Smooth muscle cell (in vitro differentiated cells): Measurements from ENCODE around the gene ANK3. TPM values are rescaled to one million over a fixed set of nuclear protein-coding genes. Genes with fewer than 3 reads are reported as not detected.

Experiments used
- DNase-seq: peaks from one replicate; lab custom pipeline; 2025; ENCODE audit not compliant: unreplicated experiment; lab: John Stamatoyannopoulos, UW
- H2AFZ ChIP-seq: fragments of 200-600 bp; sonication (generic); 2 replicates; pipeline ENCODE4 v1.6.0; 2016; ENCODE audit warnings: antibody characterized with exemption, low read depth, mild to moderate bottlenecking
- H3F3A ChIP-seq: fragments of 200-600 bp; sonication (generic); 2 replicates; pipeline ENCODE4 v1.6.0; 2017; ENCODE audit warnings: antibody characterized with exemption, low read depth
- H3K27ac ChIP-seq: fragments of 200-600 bp; sonication (generic); 2 replicates; pipeline ENCODE4 v1.5.1; 2016; ENCODE audit warnings: low read depth, mild to moderate bottlenecking
- H3K27me3 ChIP-seq: fragments of 200-600 bp; sonication (generic); 2 replicates; pipeline ENCODE4 v1.6.1; 2016; ENCODE audit warnings: low read depth, mild to moderate bottlenecking
- H3K36me3 ChIP-seq: fragments of 200-600 bp; sonication (generic); 2 replicates; pipeline ENCODE4 v1.5.1; 2016; ENCODE audit warnings: low read depth
- H3K4me1 ChIP-seq: fragments of 200-600 bp; sonication (generic); 2 replicates; pipeline ENCODE4 v1.5.1; 2016; ENCODE audit warnings: low read depth
- H3K4me2 ChIP-seq: fragments of 200-600 bp; sonication (generic); 2 replicates; pipeline ENCODE4 v1.6.0; 2016; ENCODE audit warnings: mild to moderate bottlenecking
- H3K4me3 ChIP-seq: fragments of 200-600 bp; sonication (generic); 2 replicates; pipeline ENCODE4 v1.5.1; 2016; ENCODE audit warnings: mild to moderate bottlenecking
- H3K79me2 ChIP-seq: fragments of 200-600 bp; sonication (generic); 2 replicates; pipeline ENCODE4 v1.6.0; 2016; ENCODE audit warnings: low read depth, mild to moderate bottlenecking
- H3K9ac ChIP-seq: fragments of 200-600 bp; sonication (generic); 2 replicates; pipeline ENCODE4 v1.6.0; 2016; ENCODE audit warnings: low read depth
- H3K9me3 ChIP-seq: fragments of 200-600 bp; sonication (generic); replicated peaks from 2 replicates; pipeline ENCODE4 v1.5.1; 2016; ENCODE audit warnings: low read depth
- H4K20me1 ChIP-seq: fragments of 200-600 bp; sonication (generic); 2 replicates; pipeline ENCODE4 v1.6.0; 2016; ENCODE audit warnings: low read depth
- CTCF ChIP-seq: fragments of 200-600 bp; sonication (generic); IDR thresholded peaks from 2 replicates; pipeline ENCODE4 v1.5.1; 2017; ENCODE audit warnings: borderline replicate concordance, mild to moderate bottlenecking, antibody characterized with exemption; ENCODE audit not compliant: insufficient read depth, poor library complexity, severe bottlenecking
- WGBS: methylation state at CpG from one replicate; pipeline ENCODE4 v1.1.7; 2016; ENCODE audit warnings: low lambda C conversion rate; 5-methylcytosine and 5-hydroxymethylcytosine counted together
- polyA plus RNA-seq: library from polyadenylated mRNA; unstranded; fragments of >200 nt; fragmentation: Nextera tagmentation; extraction: Ambion mirVana; gene quantifications from 2 replicates; pipeline ENCODE4 v1.2.1, GENCODE V29; 2016
- total RNA-seq: library from RNA; depleted of rRNA; stranded (reverse); fragments of >200 nt; gene quantifications from 2 replicates; pipeline ENCODE4 v1.2.3, GENCODE V29; 2014

Gene ANK3
- total and polyA plus RNA-seq, 2 experiments from 2014 or later = 28.2 to 85.5 TPM

- no peak for DNase-seq
- 78% methylated on average over 8 of the region's 8 CpGs for WGBS
- peaks cover 9% of the 10 kb centered on the region for H4K20me1 ChIP-seq
- H3K4me1 ChIP-seq = peaks cover 12% of the 10 kb centered on the region
- H2AFZ ChIP-seq = no peak overlapping the region
- no peak overlapping the region for H3K27ac ChIP-seq
- H3K36me3 ChIP-seq = no peaks in the 10 kb centered on the region
- H3K4me3 ChIP-seq = no peak overlapping the region
- H3K9me3 ChIP-seq = no peaks in the 10 kb centered on the region
- no peak overlapping the region for H3K9ac ChIP-seq
- no peaks in the 10 kb centered on the region for H3F3A ChIP-seq
- peaks cover 3% of the 10 kb centered on the region for H3K79me2 ChIP-seq
- no peaks in the 10 kb centered on the region for H3K27me3 ChIP-seq
- TF ChIP-seq CTCF = no peak
- H3K4me2 ChIP-seq = no peak overlapping the region
Observed at GRCh38 chr10:60363187-60363586, 26.5 kb downstream of the ANK3 start.

- H3K9ac ChIP-seq = no peak overlapping the region
- 97% methylated on average over 6 of the region's 6 CpGs for WGBS
- H3K27ac ChIP-seq = no peak overlapping the region
- H3K4me3 ChIP-seq = no peak overlapping the region
- no peak overlapping the region for H2AFZ ChIP-seq
- peaks cover 6% of the 10 kb centered on the region for H3K4me1 ChIP-seq
- no peaks in the 10 kb centered on the region for H3K36me3 ChIP-seq
- no peaks in the 10 kb centered on the region for H3F3A ChIP-seq
- DNase-seq = no peak
- no peak for TF ChIP-seq CTCF
- no peaks in the 10 kb centered on the region for H3K9me3 ChIP-seq
- H4K20me1 ChIP-seq = peaks cover 3% of the 10 kb centered on the region
- no peak overlapping the region for H3K4me2 ChIP-seq
- peaks cover 3% of the 10 kb centered on the region for H3K79me2 ChIP-seq
- H3K27me3 ChIP-seq = no peaks in the 10 kb centered on the region
Observed at GRCh38 chr10:60362461-60362860, 27.2 kb downstream of the ANK3 start.

GRCh38 chr10:60359066-60359465 is 30.6 kb downstream of the ANK3 start:
- DNase-seq = no peak
- no peak overlapping the region for H3K9ac ChIP-seq
- peaks cover 3% of the 10 kb centered on the region for H3K79me2 ChIP-seq
- no peak for TF ChIP-seq CTCF
- H3K4me2 ChIP-seq = no peak overlapping the region
- peaks cover 5% of the 10 kb centered on the region for H3K4me1 ChIP-seq
- no peaks in the 10 kb centered on the region for H3K9me3 ChIP-seq
- H3K36me3 ChIP-seq = no peaks in the 10 kb centered on the region
- no peak overlapping the region for H3K27ac ChIP-seq
- H2AFZ ChIP-seq = no peak overlapping the region
- H3K4me3 ChIP-seq = no peak overlapping the region
- no peaks in the 10 kb centered on the region for H3F3A ChIP-seq
- H4K20me1 ChIP-seq = no peaks in the 10 kb centered on the region
- H3K27me3 ChIP-seq = no peaks in the 10 kb centered on the region

- no peak overlapping the region for H3K4me2 ChIP-seq
- no peaks in the 10 kb centered on the region for H3K9me3 ChIP-seq
- H3K27ac ChIP-seq = no peak overlapping the region
- no peak overlapping the region for H3K9ac ChIP-seq
- no peak for DNase-seq
- peaks cover 3% of the 10 kb centered on the region for H3K79me2 ChIP-seq
- TF ChIP-seq CTCF = no peak
- no peak overlapping the region for H2AFZ ChIP-seq
- no peak overlapping the region for H3K4me3 ChIP-seq
- no peaks in the 10 kb centered on the region for H4K20me1 ChIP-seq
- no peaks in the 10 kb centered on the region for H3K36me3 ChIP-seq
- H3K27me3 ChIP-seq = no peaks in the 10 kb centered on the region
- H3K4me1 ChIP-seq = peaks cover 12% of the 10 kb centered on the region
- H3F3A ChIP-seq = no peaks in the 10 kb centered on the region
Observed at GRCh38 chr10:60358282-60358681, 31.4 kb downstream of the ANK3 start.
